ENCODE measurements around the gene POGZ. TPM values are rescaled to one million over a fixed set of nuclear protein-coding genes. Genes with fewer than 3 reads are reported as not detected.
"Not testable (repeated sequence)": the region's sequence is repeated elsewhere in the genome, so short reads cannot be mapped to it uniquely, and the experiment has no call there.

POGZ gene
- total RNA-seq, 1 donor from 2014 or later: 132 TPM

GRCh38 chr1:151393583-151393982 lies 65.7 kb downstream of the POGZ start:
- Mint-ChIP-seq H3K27me3 (ENCODE audit: unreplicated experiment) (no peaks in the 10 kb centered on the region), H3K4me3 (ENCODE audit: unreplicated experiment) (no peak overlapping the region), H3K36me3 (ENCODE audit: low read depth, unreplicated experiment) (no peaks in the 10 kb centered on the region), H3K4me1 (ENCODE audit: unreplicated experiment) (no peaks in the 10 kb centered on the region), H3K9me3 (ENCODE audit: unreplicated experiment) (no peaks in the 10 kb centered on the region), H3K27ac (ENCODE audit: unreplicated experiment) (no peak overlapping the region)
- no peak for DNase-seq (ENCODE audit: low spot score)
- TF ChIP-seq CTCF (IDR thresholded peaks at IDR 0.05; ENCODE audit: unreplicated experiment): no peak

GRCh38 chr1:151391079-151391563 lies 68.2 kb downstream of the POGZ start:
- no peak for DNase-seq (ENCODE audit: low spot score)
- Mint-ChIP-seq H3K27me3 (ENCODE audit: unreplicated experiment) (no peaks in the 10 kb centered on the region), H3K4me1 (ENCODE audit: unreplicated experiment) (no peaks in the 10 kb centered on the region), H3K4me3 (ENCODE audit: unreplicated experiment) (no peak overlapping the region), H3K27ac (ENCODE audit: unreplicated experiment) (no peak overlapping the region), H3K9me3 (ENCODE audit: unreplicated experiment) (no peaks in the 10 kb centered on the region), H3K36me3 (ENCODE audit: low read depth, unreplicated experiment) (no peaks in the 10 kb centered on the region)
- TF ChIP-seq CTCF (IDR thresholded peaks at IDR 0.05; ENCODE audit: unreplicated experiment): no peak

- not testable (repeated sequence) for H3K27me3 Mint-ChIP-seq (ENCODE audit: unreplicated experiment); DNase-seq (ENCODE audit: low spot score); H3K36me3 Mint-ChIP-seq (ENCODE audit: low read depth, unreplicated experiment); H3K4me3 Mint-ChIP-seq (ENCODE audit: unreplicated experiment); H3K9me3 Mint-ChIP-seq (ENCODE audit: unreplicated experiment); H3K27ac Mint-ChIP-seq (ENCODE audit: unreplicated experiment); H3K4me1 Mint-ChIP-seq (ENCODE audit: unreplicated experiment)
These were observed 68.8 kb downstream of the POGZ start for GRCh38 chr1:151390221-151391078.

GRCh38 chr1:151386002-151386401 lies 73.3 kb downstream of the POGZ start:
- H3K36me3 Mint-ChIP-seq (ENCODE audit: low read depth, unreplicated experiment): no peaks in the 10 kb centered on the region
- H3K9me3 Mint-ChIP-seq (ENCODE audit: unreplicated experiment): no peaks in the 10 kb centered on the region
- peaks cover 2% of the 10 kb centered on the region for H3K27me3 Mint-ChIP-seq (ENCODE audit: unreplicated experiment)
- no peak for TF ChIP-seq CTCF (IDR thresholded peaks at IDR 0.05; ENCODE audit: unreplicated experiment)
- no peaks in the 10 kb centered on the region for H3K4me1 Mint-ChIP-seq (ENCODE audit: unreplicated experiment)
- no peak overlapping the region for H3K27ac Mint-ChIP-seq (ENCODE audit: unreplicated experiment)
- no peak for DNase-seq (ENCODE audit: low spot score)
- no peak overlapping the region for H3K4me3 Mint-ChIP-seq (ENCODE audit: unreplicated experiment)

GRCh38 chr1:151384584-151384983 lies 74.7 kb downstream of the POGZ start:
- no peaks in the 10 kb centered on the region for H3K4me1 Mint-ChIP-seq (ENCODE audit: unreplicated experiment)
- no peaks in the 10 kb centered on the region for H3K9me3 Mint-ChIP-seq (ENCODE audit: unreplicated experiment)
- no peak for DNase-seq (ENCODE audit: low spot score)
- H3K4me3 Mint-ChIP-seq (ENCODE audit: unreplicated experiment): no peak overlapping the region
- H3K36me3 Mint-ChIP-seq (ENCODE audit: low read depth, unreplicated experiment): no peaks in the 10 kb centered on the region
- no peak overlapping the region for H3K27ac Mint-ChIP-seq (ENCODE audit: unreplicated experiment)
- no peak for TF ChIP-seq CTCF (IDR thresholded peaks at IDR 0.05; ENCODE audit: unreplicated experiment)
- peaks cover 2% of the 10 kb centered on the region for H3K27me3 Mint-ChIP-seq (ENCODE audit: unreplicated experiment)
